ENCODE data around the gene AATF.

AATF gene

GRCh38 chr17:37048811-37049210 is 100.1 kb downstream of the AATF start:
- no peak for DNase-seq (ENCODE audit: low read depth)
- TF ChIP-seq CTCF (conservative IDR thresholded peaks at IDR 0.05; ENCODE audit: control insufficient read depth, insufficient read depth, low read depth, low read length), result no peak
- no peak overlapping the region for H3K4me3 ChIP-seq (ENCODE audit: control insufficient read depth, low read depth, low read length)

- no peak for TF ChIP-seq CTCF (conservative IDR thresholded peaks at IDR 0.05; ENCODE audit: control insufficient read depth, insufficient read depth, low read depth, low read length)
- no peak for DNase-seq (ENCODE audit: low read depth)
- H3K4me3 ChIP-seq (ENCODE audit: control insufficient read depth, low read depth, low read length), result no peak overlapping the region
Measured at GRCh38 chr17:37050920-37051319, 102.2 kb downstream of the AATF start.

- no peak overlapping the region for H3K4me3 ChIP-seq (ENCODE audit: control insufficient read depth, low read depth, low read length)
- DNase-seq (ENCODE audit: low read depth), result no peak
- TF ChIP-seq CTCF (conservative IDR thresholded peaks at IDR 0.05; ENCODE audit: control insufficient read depth, insufficient read depth, low read depth, low read length), result no peak
Measured at GRCh38 chr17:37051381-37051780, 102.6 kb downstream of the AATF start.

GRCh38 chr17:37051833-37052232 is 103.1 kb downstream of the AATF start:
- H3K4me3 ChIP-seq (ENCODE audit: control insufficient read depth, low read depth, low read length), result no peak overlapping the region
- no peak for TF ChIP-seq CTCF (conservative IDR thresholded peaks at IDR 0.05; ENCODE audit: control insufficient read depth, insufficient read depth, low read depth, low read length)
- no peak for DNase-seq (ENCODE audit: low read depth)

- no peak for DNase-seq (ENCODE audit: low read depth)
- no peak overlapping the region for H3K4me3 ChIP-seq (ENCODE audit: control insufficient read depth, low read depth, low read length)
- TF ChIP-seq CTCF (conservative IDR thresholded peaks at IDR 0.05; ENCODE audit: control insufficient read depth, insufficient read depth, low read depth, low read length), result no peak
Measured at GRCh38 chr17:37052450-37052849, 103.7 kb downstream of the AATF start.

GRCh38 chr17:37054894-37055293 is 106.1 kb downstream of the AATF start:
- no peak for TF ChIP-seq CTCF (conservative IDR thresholded peaks at IDR 0.05; ENCODE audit: control insufficient read depth, insufficient read depth, low read depth, low read length)
- DNase-seq (ENCODE audit: low read depth), result no peak
- H3K4me3 ChIP-seq (ENCODE audit: control insufficient read depth, low read depth, low read length), result no peak overlapping the region

GRCh38 chr17:37056622-37057021 is 107.9 kb downstream of the AATF start:
- no peak for DNase-seq (ENCODE audit: low read depth)
- no peak overlapping the region for H3K4me3 ChIP-seq (ENCODE audit: control insufficient read depth, low read depth, low read length)
- TF ChIP-seq CTCF (conservative IDR thresholded peaks at IDR 0.05; ENCODE audit: control insufficient read depth, insufficient read depth, low read depth, low read length), result no peak

All from fibroblast of mammary gland (primary cell).